ENCODE results near the gene FKBP1B.
"Not testable (repeated sequence)": the region's sequence is repeated elsewhere in the genome, so short reads cannot be mapped to it uniquely, and the experiment has no call there.

Gene FKBP1B

DNA sequence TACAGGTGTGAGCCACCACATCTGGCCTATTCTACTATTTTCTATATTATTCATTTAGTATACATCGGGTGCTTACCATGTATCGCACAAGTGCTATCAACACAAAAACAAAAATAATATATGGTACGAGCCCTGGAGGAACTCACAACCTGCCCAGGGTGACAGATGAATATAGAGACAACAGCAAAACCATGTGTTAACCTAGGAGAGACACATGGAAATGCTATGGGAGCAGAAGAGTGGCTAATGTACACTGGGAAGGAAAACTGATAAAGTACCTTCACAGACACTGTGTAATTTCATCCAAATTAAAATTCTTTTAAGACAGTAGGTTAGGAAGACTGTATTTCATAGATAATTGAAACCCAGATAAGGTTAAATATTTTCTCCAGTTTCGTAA is 22.7 kb downstream of the FKBP1B start:
- DNase-seq: no peak

DNA sequence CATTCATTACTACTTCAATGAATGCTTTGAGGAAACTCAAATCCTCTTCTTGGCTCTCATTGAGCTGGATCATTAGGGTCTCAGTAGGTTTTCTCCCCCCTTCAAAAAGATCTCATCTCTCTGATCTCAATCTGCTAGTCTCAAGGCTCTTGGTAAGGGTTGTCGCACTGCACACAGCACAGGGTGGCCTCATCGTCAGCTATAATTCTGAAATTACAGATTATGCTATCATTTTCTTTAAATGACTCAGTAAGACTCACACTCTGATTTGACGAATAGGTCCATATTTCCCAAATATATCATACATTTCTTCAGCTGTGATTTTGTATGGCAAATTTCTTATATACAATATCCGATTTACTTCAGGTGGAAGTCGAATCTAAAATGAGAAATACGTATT is 24.3 kb downstream of the FKBP1B start:
- DNase-seq: no peak

DNA sequence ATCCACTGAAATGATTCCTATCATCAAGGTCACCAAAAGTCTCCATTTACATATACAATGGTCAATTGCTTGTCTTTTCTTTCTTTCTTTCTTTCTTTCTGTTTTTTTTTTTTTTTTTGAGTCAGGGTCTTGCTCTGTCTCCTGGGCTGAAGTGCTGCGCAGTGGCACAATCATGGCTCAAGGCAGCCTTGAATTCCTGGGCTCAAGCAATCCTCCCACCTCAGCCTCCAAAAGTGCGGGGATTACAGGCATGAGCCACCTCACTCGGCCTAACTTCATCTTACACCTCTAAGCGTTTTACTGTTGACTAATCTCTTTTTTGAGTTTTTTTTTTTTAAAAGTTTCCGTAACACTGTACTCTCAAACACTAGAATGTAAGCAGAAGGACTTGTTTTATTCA is 25.7 kb downstream of the FKBP1B start:
- no peak for DNase-seq

DNA sequence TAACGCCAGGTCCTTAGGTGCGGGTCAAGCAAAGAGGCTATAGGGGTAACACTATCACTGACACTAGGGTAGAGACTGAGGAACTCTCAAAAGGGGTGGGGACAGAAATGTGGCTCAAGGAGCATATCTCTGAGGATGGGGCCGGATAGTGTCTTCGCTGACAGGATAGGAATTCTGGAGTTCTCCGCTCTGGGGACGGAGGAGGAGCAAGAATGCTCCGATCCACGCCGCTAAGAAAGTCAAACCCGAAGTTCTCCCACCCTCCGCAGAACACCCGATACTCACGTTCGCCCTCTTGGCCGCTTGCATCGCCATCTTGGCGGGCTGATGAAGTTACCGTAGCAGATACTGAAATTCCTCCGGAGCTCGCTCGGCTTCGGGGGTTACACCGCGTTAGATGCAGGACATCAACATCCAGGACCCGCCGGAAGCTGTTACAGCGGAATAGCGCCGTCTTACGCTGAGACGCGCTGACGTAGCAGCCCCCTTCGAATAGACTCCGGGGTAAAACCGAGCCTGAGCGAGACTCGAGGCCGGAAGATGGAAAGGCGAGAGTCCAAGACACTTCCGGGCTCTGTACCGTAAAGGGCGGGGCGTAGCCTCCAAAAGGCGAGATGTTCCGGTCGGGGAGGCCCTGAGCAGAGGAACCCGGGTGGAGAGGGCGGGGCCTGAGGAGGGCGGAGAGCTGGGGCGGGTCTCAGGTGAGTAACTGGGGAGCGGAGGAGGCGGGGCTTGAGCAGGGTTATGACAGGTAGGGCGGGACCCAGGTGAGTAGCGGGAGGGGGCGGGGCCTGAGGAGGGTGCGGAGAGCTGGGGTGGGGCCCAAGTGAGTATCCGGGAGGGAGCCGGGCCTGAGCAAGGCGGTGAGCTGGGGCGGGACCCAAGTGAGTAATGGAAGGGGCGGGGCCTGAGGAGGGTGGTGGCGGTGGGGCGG is 26.6 kb downstream of the FKBP1B start, which contains the start of gene SF3B6:
Gene SF3B6 (minus strand): TSS at position 412 of the 934 bp plus-strand sequence. CDS start 97 bp downstream, at position 315.
- DNase-seq: peak; percentile 99

DNA sequence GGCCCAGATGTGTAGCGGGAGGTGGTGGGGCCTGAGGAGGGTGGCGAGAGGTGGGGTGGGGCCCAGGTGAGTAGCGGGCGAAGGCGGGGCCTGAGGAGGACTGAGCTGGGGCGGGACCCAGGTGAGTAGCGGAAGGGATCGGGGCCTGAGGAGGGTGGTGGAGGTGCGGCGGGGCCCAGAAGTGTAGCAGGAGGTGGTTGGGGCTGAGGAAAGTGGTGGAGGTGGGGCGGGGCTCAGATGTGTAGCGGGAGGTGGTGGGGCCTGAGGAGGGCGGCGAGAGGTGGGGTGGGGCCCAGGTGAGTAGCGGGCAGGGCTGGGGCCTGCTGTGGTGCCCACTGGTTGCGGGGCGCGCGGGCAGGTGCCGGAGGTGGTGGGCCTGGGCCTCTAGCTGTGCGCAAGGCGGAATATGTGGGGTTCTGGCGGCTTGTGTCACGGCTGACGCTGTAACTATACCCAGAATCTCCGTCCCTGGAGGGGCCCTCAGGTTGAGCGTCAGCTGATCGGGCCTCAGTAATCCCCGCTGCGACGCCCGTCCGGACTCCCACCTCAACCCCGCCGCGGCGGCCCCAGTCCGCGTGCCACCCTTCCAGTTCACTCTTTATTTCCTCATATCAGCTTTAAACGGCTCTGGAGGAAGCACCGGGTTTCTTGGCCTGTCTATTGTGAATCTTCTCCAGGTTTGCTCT is 27.5 kb downstream of the FKBP1B start:
- DNase-seq: no peak

DNA sequence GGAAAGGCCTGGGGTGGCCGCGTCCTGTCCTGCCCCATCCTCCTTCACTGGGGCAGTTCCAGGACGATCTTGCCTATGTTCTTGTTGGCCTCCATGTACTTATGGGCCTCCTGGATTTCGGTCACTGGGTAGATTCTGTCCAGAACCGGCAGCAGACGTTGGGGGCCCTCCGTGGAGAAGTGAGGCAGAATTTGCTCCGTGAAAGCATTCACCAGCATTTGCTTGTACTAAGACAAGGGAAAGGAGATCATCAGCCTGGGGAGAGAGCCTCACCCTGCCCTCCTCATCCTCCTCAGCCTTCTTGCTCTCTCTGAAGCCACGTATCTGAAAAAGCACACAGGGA is 28.0 kb downstream of the FKBP1B start:
- no peak for DNase-seq

DNA sequence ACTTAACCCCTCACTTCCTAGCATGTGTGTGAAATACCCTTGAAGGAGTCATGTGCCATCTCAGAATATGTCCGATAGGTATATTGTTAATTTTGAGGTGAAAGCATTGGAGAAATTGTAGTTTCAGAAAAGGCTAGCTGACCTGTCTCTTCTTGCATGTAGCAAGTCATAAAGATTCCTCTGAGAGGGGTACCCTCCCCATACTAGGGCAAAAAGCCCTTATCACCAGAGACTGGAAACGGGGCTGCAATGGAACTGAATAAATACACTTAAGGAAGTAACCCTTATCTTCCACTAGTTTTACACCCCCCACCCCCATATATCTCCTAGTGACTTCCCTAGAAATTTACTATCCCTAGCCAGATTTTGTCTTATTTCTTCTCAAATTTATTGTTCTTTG is 28.3 kb downstream of the FKBP1B start:
- no peak for DNase-seq

DNA sequence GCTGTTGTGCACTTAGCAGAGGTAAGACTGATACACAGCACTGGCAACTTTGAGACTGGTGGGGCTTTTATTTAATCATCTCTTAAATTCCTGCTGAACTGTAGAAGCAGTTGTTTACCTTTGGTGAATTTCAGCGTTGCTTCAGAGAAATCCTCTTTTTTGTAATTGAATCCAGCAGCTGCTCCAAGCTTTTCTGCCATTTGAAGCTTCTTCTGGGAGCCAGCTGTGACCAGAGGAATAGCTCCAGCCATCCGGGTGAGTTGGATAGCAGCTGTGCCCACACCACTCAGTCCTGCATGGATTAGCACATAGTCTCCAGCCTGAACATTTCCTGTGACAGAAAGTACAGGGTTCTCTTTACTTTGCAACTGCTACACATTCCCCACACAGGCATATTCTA is 31.2 kb downstream of the FKBP1B start:
- no peak for DNase-seq

DNA sequence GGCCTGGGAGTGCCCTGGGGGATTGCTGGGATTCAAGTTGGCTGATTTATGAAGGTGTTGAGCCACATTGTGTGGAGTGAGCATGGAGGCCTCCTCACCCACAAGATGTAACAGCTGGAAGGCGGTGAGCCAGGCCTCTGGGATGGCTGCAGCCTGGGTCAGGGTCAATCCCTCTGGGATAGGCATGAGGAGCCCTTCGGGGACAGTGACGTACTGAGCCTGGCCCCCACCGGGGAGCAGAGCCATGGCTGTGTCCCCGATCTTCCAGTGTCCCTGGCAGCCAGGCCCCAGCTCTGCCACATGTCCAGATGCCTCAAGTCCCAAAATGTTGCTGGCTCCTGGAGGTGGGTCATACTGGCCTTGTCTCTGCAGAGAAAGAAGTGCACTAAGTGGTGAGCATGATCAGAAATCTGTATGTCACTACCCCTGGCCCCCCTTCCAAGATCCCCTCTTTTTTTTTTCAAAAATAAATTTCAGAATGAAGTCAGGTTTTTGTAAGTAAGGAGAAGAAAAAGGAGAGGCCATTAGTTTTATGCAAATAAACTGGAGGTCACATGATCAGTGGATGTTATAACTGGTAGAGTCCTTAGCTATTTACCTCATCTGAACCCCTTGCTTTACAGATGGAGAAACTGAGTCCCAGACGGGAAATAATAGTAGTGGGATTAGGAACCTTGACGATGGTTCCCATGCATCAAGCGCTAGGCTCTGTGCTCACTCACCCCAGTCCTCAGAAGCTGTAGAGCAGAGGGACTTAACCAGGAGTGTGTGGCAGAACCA is 33.4 kb downstream of the FKBP1B start:
- DNase-seq: no peak

DNA sequence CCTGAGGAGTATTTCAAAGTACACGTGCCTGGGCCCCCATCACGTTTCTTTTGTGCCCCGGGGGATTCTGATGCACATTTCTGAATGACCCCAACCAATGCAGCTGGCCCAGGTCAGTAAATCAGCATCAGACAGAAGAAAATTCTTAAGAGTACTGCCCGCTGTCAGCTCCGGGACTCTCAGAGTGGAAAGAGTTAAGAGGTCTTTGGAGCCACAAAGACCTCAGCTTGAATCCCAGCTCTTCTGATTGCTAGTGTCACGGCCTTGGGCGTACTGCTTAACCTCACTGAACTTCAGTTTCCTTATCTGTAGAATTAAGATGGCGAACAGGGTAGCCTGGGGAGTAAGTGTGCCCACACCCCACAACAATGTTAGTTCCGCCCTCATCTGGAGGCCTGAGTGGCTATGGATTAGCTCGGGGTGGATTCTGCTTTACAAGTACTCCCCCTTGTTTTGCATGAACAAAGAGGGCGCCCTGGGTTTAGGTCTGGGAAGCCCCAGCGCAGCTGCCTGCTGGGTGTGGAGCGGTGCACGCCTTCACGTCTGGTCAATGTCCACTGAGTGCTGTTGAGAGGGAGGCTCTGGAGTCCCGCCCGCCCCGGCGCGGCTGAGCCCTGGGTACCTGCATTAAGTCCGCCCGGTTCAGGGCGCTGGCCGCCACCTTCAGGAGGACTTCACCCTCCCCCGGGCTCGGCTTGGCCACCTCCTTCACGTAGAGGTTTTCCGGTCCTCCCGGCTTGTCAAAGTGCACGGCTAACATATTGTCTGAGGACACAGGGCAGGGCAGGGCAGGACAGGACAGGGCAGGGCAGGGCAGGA is 34.2 kb downstream of the FKBP1B start:
- no peak for DNase-seq

DNA sequence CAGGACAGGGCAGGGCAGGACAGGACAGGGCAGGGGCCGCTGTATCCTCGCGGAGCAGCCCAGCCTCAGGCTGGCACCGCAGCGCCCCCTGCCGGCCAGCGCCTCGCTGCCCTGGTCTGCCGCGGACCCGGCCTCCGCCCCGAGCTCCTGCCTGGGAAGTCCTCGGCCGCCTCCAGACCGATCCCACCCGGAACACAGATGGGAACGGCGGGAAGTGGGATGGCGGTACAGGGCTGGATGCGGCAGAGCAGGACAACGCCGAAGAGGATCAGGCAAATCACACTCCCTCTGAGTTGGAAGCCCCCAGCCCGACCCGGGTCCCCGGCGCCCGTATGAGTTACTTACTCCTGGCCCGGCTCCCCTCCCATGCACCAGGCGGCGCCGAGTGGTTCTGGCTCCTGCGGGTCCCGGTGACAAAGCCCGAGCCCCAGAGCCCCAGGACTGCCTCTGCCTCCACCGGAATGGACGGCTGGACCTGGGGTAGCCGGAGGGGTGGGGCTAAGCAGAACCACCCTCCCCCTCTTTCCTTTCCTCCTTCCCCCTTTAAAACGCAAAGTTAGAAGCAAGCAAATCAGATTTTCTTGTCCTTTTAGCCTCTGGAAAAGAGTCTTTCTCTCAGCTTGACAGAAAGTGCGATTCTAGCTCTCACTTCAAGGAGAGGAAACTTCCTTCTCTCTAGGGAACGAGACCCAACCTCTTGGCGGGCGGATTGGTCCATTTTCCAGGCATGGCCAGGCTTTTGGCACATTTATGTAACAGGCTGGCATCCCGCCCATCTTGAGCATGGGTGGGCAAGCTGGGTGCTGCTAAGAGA is 35.1 kb downstream of the FKBP1B start, which contains the start of gene TP53I3:
Gene TP53I3 (minus strand): TSS at position 449 of the 814 bp plus-strand sequence. CDS start 508 bp downstream, outside the sequence.
- peak; percentile 68 for DNase-seq

DNA sequence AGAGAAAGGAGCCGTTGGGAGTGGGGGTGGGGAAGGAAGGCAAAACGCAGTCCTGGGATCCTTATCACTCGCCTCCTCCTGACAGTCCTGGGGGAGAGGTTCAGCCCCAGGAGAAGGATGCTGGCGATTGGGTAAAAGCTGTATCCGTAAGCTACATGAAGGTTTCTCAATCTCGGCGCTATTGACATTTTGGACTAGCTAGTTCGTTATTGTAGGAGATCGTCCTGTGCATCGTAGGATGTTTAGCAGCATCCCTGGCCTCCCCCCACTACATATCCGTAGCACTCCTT is 35.6 kb downstream of the FKBP1B start:
- DNase-seq: no peak

DNA sequence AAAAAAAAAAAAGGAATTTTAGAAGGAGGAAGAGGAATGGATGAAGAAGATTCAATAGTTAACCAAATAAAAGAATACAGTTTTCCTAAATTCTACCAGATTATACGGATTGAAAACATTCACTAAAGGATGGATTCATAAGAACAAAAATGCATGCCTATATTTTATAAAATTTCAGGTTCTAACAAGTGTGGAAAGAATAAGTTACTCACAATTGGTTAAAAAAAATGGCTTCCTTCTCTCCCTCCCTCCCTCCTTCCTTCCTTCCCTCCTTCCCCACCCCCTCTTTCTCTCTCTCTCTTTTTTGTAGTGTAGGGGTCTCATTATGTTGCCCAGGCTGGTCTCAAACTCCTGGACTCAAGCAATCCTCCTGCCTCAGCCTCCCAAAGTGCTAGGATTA is 36.7 kb downstream of the FKBP1B start:
- no peak for DNase-seq

DNA sequence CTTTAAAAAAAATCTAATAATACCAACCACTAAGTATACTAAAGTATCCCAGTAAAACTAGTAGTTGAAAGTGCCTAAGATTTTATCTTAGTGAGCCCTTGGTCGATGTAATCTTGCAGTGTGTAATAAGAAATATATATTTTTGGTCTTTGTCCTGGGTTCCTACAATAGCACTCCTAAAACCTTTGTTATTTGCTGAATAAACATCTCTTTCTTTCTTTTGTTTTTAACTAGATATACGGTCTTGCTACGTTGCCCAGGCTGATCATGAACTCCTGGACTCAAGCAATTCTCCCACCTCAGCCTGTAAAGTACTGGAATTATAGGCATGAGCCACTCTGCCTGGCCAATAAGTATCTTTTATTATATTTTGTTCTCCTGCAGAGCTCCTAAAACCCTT is 37.5 kb downstream of the FKBP1B start:
- DNase-seq: no peak

DNA sequence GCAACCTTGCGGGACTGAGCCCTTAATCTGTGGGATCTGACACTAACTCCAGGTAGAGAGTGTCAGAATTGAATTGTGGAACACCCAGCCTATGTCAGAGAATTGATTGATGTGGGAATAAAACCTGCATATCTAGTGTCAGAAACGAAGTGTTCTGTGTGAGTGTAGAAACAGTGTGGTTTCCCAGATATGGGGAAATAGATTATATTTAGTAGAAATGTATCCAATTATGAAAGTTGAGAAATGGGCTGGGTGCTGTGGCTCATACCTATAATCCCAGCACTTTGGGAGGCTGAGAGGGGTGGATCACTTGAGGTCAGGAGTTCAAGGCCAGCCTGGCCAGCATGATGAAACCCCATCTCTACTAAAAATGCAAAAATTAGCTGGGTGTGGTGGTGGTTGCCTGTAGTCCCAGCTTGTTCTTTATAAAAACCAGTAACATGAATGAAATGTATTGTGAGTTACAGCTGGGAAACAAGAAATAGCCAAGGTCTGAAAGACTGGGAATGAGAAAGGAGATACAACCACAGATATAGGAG is 39.3 kb downstream of the FKBP1B start:
- no peak for DNase-seq

DNA sequence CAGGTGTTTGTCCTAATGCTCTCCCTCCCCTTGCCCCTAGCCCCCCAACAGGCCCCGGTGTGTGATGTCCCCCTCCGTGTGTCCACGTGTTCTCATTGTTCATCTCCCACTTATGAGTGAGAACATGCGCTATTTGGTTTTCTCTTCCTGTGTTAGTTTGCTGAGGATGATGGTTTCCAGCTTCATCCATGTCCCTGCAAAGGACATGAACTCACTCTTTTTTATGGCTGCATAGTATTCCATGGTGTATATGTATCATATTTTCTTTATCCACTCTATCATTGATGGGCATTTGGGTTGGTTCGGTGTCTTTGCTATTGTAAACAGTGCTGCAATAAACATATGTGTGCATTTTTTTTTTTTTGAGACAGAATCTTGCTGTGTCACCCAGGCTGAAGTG is 43.7 kb downstream of the FKBP1B start:
- DNase-seq: not testable (repeated sequence)

DNA sequence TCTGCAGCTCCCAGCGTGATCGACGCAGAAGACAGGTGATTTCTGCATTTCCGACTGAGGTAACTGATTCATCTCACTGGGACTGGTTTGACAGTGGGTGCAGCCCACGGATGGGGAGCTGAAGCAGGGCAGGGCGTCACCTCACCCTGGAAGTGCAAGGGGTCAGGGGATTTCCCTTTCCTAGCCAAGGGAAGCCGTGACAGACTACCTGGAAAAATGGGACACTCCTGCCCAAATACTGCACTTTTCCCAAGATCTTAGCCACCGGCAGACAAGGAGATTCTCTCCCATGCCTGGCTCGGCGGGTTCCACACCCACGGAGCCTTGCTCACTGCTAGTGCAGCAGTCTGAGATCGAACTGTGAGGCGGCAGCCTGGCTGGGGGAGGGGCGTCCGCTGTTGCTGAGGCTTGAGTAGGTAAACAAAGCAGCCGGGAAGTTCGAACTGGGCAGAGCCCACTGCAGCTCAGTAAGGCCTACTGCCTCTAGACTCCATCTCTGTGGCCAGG is 45.7 kb downstream of the FKBP1B start:
- not testable (repeated sequence) for DNase-seq

DNA sequence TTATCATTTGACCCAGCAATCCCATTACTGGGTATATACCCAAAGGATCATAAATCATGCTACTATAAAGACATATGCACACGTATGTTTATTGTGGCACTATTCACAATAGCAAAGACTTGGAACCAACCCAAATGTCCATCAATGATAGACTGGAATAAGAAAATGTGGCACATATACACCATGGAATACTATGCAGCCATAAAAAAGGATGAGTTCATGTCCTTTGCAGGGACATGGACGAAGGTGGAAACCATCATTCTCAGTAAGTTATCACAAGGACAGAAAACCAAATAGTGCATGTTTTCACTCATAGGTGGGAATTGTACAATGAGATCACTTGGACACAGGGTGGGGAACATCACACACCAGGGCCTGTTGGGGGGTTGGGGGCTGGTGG is 51.2 kb downstream of the FKBP1B start:
- not testable (repeated sequence) for DNase-seq

DNA sequence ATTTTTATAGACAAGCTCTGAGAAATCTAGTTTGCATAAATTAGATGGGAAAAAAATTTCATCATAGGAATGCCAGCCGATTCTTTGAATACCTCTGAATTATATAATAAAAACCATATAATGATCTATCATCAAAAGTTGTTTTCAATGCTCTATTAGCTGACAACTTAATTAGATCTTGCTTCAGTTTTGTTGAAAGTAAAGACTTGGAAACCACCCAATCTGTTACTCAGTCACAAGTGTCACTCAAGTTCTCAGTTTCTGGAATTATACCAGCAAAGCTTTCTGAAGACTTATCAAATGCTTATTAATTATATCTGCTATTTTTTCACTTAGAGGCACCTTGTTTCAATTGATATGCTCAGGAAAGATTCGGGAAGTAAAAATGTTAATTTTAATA is 52.5 kb downstream of the FKBP1B start:
- no peak for DNase-seq

DNA sequence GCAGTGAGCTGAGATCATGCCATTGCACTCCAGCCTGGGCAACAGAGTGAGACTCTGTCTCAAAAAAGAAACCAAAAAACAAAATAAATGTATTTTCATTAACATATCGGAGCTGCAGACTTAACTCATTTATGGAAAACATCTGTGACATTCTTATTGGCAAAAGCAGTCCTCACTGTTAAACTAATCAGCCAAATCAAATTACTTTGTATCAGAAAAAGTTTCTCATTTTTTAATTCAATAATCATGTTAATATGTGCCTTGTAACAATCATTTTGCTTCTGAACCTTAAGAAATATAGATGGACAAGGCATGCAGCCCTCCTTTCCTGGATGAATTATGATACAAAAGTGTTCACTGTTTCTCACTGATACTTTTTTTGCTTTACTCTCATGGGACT is 53.1 kb downstream of the FKBP1B start:
- DNase-seq: no peak

DNA sequence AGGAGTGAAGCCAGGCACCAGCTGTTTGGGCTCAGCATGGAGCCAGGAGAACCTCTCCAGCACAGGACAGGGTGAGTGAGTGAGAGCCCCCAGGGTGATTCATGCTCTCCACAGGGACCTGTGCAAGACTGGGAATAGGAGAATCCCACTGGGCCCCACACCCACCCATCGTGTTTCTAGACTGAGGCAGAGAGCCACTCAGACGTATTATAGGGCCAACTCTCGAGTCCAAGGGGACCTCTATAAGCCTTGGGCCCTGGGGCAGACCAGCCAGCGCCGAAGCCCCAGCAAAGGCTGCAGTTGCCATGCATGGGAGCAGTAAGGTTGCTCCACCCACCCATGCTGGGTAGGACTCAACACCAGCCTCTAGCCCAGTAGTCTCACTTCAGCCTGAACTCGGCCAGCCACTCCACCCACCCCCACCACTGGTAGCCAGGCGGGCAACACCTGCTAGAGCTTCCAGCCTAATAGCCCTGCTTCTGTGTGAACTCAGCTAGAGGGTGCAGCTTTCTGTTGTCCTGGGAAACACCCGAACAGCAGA is 54.6 kb downstream of the FKBP1B start:
- no peak for DNase-seq

All from effector CD8-positive, alpha-beta T cell (primary cell).